Measurements from ENCODE around the gene NCOA5.
"Not testable (repeated sequence)": the region's sequence is repeated elsewhere in the genome, so short reads cannot be mapped to it uniquely, and the experiment has no call there.

Gene NCOA5

DNA sequence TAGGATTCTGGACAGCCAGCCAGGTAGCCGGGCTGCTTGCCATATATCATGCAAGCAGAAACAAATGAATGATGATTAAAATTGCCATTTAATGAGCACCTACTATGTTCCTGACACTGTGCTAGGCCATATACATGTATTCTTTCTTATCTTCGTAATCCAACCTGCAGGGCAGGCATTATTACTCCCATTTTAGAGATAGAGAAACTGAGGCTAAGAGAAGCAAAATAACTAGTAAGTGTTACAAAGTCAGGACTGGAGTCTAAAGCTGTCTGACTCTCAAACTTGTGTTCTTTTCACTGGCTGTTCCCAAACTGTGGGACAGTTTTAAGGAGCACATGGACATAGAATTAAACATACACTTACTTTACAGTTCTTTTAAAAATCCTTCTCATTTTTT lies 30.4 kb upstream of the NCOA5 start:
- DNase-seq: no peak

DNA sequence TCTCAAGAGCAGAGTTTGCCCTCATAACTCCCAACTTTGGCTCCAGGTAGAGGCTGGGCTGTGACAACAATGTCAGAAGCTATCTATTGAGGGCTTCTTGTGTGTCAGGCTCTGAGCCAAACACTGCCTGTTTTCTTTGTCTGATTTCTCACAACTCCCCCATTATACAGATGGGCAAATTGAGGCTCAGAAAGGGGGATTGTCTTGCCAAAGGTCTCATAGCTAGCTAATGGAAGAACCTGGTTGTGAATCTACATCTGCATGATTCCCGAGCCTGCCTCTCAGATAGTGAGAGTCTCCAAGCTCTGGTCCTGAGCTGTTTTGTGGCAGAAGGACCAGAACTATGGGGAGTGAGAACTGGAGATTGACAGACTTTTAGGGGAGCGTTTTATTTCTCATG lies 29.8 kb upstream of the NCOA5 start:
- no peak for DNase-seq

GRCh38 chr20:46119028-46119546 lies 29.3 kb upstream of the NCOA5 start:
- DNase-seq: no peak

- no peak for DNase-seq
These were observed 28.8 kb upstream of the NCOA5 start for GRCh38 chr20:46118481-46119020.

DNA sequence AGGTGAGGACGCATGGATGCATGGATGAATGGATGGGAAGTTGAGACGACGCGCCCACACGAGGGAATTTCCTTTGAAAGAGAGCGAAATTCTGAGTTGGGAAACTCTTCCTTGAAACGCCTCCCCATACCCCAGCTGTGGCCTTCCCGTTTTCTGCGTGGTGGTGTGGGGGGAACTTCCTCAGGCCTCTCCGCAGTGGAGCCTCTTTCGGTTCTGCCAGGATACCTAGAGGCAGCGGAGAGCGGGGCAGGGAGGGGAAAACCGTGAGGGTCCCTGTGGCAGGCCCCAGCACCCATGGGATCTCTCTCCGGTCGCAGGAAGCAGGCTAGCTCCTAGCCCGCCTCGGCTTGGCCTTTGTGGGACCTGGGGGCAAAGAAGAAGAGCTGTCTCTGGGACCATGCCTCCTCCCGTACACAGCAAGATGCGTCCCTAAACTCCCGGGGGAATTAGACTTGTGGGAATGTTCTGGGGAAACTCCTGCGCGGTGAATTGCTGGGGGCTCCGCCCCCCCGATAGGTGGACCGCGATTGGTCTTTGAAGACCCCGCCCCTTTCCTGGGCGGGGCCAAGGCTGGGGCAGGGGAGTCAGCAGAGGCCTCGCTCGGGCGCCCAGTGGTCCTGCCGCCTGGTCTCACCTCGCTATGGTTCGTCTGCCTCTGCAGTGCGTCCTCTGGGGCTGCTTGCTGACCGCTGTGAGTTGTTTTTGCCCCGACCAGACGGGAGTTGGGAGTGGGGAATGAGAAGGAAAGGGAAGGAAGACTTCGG lies 28.1 kb upstream of the NCOA5 start, which contains the start of gene CD40:
Gene CD40 (plus strand): TSS at position 611 of the 764 bp plus-strand sequence. CDS start 30 bp downstream, at position 641.
- DNase-seq: peak; percentile 63

- DNase-seq: no peak
These were observed 24.7 kb upstream of the NCOA5 start for GRCh38 chr20:46114449-46114848.

- DNase-seq: no peak
These were observed 23.3 kb upstream of the NCOA5 start for GRCh38 chr20:46113113-46113470.

DNA sequence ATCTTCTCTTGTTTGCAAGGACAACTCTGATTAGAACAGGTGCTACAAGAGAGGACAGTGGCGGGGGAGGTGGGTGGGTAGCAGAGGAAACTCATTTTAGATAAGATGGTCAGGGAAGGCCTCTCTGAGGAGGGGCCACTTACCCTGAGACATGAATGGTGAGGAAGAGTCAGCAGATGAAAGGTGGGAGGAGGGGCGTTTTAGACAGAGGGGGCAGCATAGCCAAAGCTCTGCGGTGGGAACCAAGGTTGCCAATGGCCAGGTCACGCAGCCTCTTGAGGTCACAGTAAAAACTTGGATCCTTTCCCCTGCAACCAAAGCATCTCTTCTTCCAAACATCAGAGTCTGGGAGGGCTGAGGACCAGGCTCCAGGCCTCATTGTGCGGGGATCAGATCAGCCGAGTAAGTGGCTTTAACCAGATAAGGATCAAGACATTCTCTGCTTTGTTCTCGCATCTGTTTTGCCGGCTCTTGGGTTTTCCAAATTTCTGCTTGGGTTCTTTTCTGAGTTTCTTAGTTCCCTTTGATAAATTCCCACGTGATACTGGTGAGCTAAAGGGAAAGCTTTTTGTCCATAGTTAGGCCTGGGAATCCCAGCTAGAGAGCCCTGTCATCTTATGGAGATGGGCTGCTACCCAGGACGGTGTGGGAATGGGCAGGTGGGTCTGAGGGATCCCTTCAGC lies 22.8 kb upstream of the NCOA5 start:
- no peak for DNase-seq

DNA sequence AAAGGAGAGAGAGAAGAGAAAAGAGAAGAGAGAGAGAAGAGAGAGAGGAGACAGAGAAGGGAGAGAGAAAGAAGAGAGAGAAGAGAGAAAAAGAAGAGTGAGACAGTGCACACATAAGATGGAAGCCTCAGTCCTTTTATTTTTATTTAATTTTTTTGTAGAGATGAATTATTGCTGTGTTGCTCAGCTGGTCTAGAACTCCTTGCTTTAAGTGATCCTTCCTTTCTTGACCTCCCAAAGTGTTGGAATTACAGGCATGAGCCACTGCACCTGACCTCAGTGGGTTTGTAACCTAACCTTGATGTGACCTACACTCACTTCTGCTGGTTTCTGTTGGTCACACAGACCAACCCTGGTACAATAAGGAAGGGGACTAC lies 22.1 kb upstream of the NCOA5 start:
- DNase-seq: no peak

- no peak for DNase-seq
These were observed 21.5 kb upstream of the NCOA5 start for GRCh38 chr20:46111028-46111835.

- no peak for DNase-seq
These were observed 19.2 kb upstream of the NCOA5 start for GRCh38 chr20:46108976-46109375.

- no peak for DNase-seq
These were observed 18.7 kb upstream of the NCOA5 start for GRCh38 chr20:46108435-46108841.

- DNase-seq: no peak
These were observed 17.3 kb upstream of the NCOA5 start for GRCh38 chr20:46107061-46107460.

DNA sequence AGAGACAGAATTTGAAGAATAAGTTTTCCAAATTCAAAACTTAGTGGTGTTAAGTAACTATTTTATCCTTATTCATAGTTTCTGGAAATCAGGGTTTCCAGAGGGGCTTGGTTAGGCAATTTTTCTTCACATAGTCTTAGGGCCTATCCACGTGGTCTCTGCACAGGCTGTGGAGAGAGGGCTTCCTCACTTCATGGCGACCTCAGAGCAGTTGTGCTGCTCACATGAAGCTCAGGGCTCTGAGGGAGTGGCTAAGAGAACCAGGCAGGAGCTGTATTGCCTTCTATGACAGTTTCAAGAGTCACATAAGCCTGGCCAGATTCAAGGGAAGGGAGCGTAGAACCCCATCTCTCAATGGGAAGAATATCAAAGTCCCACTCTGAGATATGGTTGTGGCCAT lies 14.5 kb upstream of the NCOA5 start:
- DNase-seq: no peak

GRCh38 chr20:46102940-46103339 lies 13.2 kb upstream of the NCOA5 start:
- DNase-seq: no peak

DNA sequence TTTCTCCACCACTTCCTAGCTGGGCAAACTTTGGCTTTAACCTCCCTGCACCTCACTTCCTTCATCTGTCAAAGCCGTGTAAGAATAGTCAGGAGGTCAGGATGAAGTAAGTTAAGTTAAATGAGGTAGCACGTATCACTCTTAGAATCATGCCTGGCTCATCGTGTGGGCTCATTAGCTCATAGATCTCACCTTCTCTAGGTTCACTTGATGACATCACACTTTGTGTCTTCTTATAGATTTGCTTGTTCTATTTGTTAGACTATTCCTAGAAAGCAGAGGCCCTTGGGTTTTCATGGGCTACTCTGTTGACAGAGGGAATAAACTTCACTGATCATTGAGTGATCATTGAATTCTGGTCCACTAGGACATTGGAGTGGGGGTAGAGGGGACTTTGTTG lies 12.2 kb upstream of the NCOA5 start:
- DNase-seq: no peak

GRCh38 chr20:46100988-46101387 lies 11.2 kb upstream of the NCOA5 start:
- no peak for DNase-seq

DNA sequence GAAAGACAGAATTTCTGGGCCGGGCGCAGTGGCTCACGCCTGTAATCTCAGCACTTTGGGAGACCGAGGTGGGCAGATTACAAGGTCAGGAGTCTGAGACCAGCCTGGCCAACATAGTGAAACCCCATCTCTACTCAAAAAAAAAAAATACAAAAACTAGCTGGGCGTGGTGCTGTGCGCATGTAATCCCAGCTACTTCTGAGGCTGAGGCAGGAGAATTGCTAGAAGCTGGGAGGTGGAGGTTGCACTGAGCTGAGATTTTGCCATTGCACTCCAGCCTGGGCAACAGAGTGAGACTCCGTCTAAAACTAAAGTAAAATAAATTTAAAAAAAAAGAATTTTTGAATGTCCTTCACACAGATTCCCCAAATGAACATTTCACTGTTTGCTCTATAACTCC lies 10.7 kb upstream of the NCOA5 start:
- not testable (repeated sequence) for DNase-seq

- DNase-seq: no peak
These were observed 9.9 kb upstream of the NCOA5 start for GRCh38 chr20:46099491-46100287.

GRCh38 chr20:46093531-46093930 lies 3.8 kb upstream of the NCOA5 start:
- no peak for DNase-seq

- not testable (repeated sequence) for DNase-seq
These were observed 2.1 kb upstream of the NCOA5 start for GRCh38 chr20:46091622-46092535.

- no peak for DNase-seq
These were observed 670 bp downstream of the NCOA5 start for GRCh38 chr20:46089167-46089416.
